BJ (cell line): ENCODE results near the gene TMEM14C. TPM values are rescaled to one million over a fixed set of nuclear protein-coding genes. Genes with fewer than 3 reads are reported as not detected.

Source experiments
- CTCF ChIA-PET: fragments of 350-600 bp; formaldehyde crosslinking; extraction: SDS; loops from one replicate; lab custom pipeline; 2021; ENCODE audit warnings: antibody characterized with exemption, inconsistent platforms; lab: Yijun Ruan, JAX
- POLR2A ChIA-PET: fragments of 300-600 bp; sonication (Branson Sonifier 250); formaldehyde crosslinking; extraction: SDS; loops from one replicate; lab custom pipeline; 2021; ENCODE audit warnings: antibody characterized with exemption; lab: Charles Lee
- DNase-seq: peaks from one replicate; pipeline ENCODE4 v3.0.0-alpha.2; 2011; ENCODE audit warnings: low read depth
- H3K27me3 ChIP-seq: 2 replicates; pipeline ENCODE4 v1.6.0; 2011; ENCODE audit warnings: low read length; ENCODE audit not compliant: control insufficient read depth, insufficient read depth
- H3K36me3 ChIP-seq: 2 replicates; pipeline ENCODE4 v1.5.1; 2011; ENCODE audit warnings: low read length; ENCODE audit not compliant: control insufficient read depth, insufficient read depth
- H3K4me3 ChIP-seq: 2 replicates; pipeline ENCODE4 v1.5.1; 2011; ENCODE audit warnings: low read depth, mild to moderate bottlenecking, control low read depth, low read length
- CTCF ChIP-seq: IDR thresholded peaks from 2 replicates; pipeline ENCODE4 v1.5.1; 2011; ENCODE audit warnings: low read depth, mild to moderate bottlenecking, control low read depth, inconsistent platforms, low read length, moderate library complexity; ENCODE audit not compliant: insufficient read depth
- polyA plus RNA-seq: library from polyadenylated mRNA; depleted of rRNA; stranded (reverse); fragments of >200 nt; gene quantifications from 2 replicates; pipeline ENCODE4 v1.2.3, GENCODE V29; 2011

The TMEM14C gene
- polyA plus RNA-seq, 1 experiment, result 210 TPM

GRCh38 chr6:10684618-10685017 lies 38.3 kb upstream of the TMEM14C start:
- no peaks in the 10 kb centered on the region; the same call in 1 of the 2 replicates for H3K27me3 ChIP-seq
- ChIA-PET CTCF (interaction anchor here (0.7 kb wide), 1 partner anchor 98 kb away, joined by 3 read pairs; no protein-coding TSS in a partner anchor), POLR2A (no interaction called here)
- no peak for DNase-seq
- no peak overlapping the region for H3K4me3 ChIP-seq
- no peak for TF ChIP-seq CTCF
- H3K36me3 ChIP-seq, result no peaks in the 10 kb centered on the region

- DNase-seq, result no peak
- no peak for TF ChIP-seq CTCF
- POLR2A ChIA-PET, result no interaction called here
- no peaks in the 10 kb centered on the region for H3K36me3 ChIP-seq
- CTCF ChIA-PET, result interaction anchor here (0.7 kb wide), 1 partner anchor 99 kb away, joined by 3 read pairs; no protein-coding TSS in a partner anchor
- H3K27me3 ChIP-seq, result no peaks in the 10 kb centered on the region; the same call in 1 of the 2 replicates
- no peak overlapping the region for H3K4me3 ChIP-seq
These were observed 37.6 kb upstream of the TMEM14C start for GRCh38 chr6:10685092-10685915.

GRCh38 chr6:10686901-10687300 lies 36.0 kb upstream of the TMEM14C start:
- no peak for DNase-seq
- CTCF ChIA-PET, result interaction anchor here (1.2 kb wide), 1 partner anchor 27 kb away, joined by 3 read pairs; no protein-coding TSS in a partner anchor
- POLR2A ChIA-PET, result no interaction called here
- Histone ChIP-seq H3K4me3 (no peak overlapping the region), H3K36me3 (no peaks in the 10 kb centered on the region), H3K27me3 (no peaks in the 10 kb centered on the region; the same call in 1 of the 2 replicates)
- TF ChIP-seq CTCF, result no peak

- H3K27me3 ChIP-seq, result no peaks in the 10 kb centered on the region; the same call in 1 of the 2 replicates
- TF ChIP-seq CTCF, result no peak
- ChIA-PET POLR2A (no interaction called here), CTCF (no interaction called here)
- DNase-seq, result no peak
- H3K4me3 ChIP-seq, result no peak overlapping the region
- no peaks in the 10 kb centered on the region for H3K36me3 ChIP-seq
These were observed 35.3 kb upstream of the TMEM14C start for GRCh38 chr6:10687582-10687981.

GRCh38 chr6:10690651-10691445 lies 32.0 kb upstream of the TMEM14C start:
- DNase-seq, result no peak
- no peak overlapping the region for H3K4me3 ChIP-seq
- ChIA-PET POLR2A (no interaction called here), CTCF (no interaction called here)
- no peak for TF ChIP-seq CTCF
- no peaks in the 10 kb centered on the region for H3K27me3 ChIP-seq
- no peaks in the 10 kb centered on the region for H3K36me3 ChIP-seq
